Stomach (tissue), 9 donors: ENCODE results near the gene TALDO1. TPM values are rescaled to one million over a fixed set of nuclear protein-coding genes. Genes with fewer than 3 reads are reported as not detected.

Experiments
- DNase-seq, 2 donors: peaks; one replicate each; pipeline versions ENCODE4 v3.0.0 to v3.0.0-alpha.2; 2013 to 2019
- H3K27ac ChIP-seq, 5 donors: fragments of 200-600 bp in 4 of 5; sonication (generic) in 4 of 5; one replicate each; pipeline ENCODE4 v1.5.1; 2013 to 2019; ENCODE audit warnings: mild to moderate bottlenecking in 1 of 5, moderate library complexity in 1 of 5
- H3K27me3 ChIP-seq, 3 donors: fragments of 200-600 bp; sonication (generic); one replicate each; pipeline ENCODE4 v1.5.1; 2017 to 2019; ENCODE audit warnings: mixed run types in 1 of 3
- H3K36me3 ChIP-seq, 4 donors: fragments of 200-600 bp; sonication (generic); 1 replicate in 3 of 4; 2 replicates in 1 of 4; pipeline ENCODE4 v1.5.1; 2016 to 2019
- H3K4me1 ChIP-seq, 4 donors: fragments of 200-600 bp; sonication (generic); one replicate each; pipeline ENCODE4 v1.5.1; 2016 to 2019
- H3K4me3 ChIP-seq, 4 donors: fragments of 200-600 bp; sonication (generic) in 3 of 4; one replicate each; pipeline ENCODE4 v1.5.1; 2016 to 2019; ENCODE audit warnings: mild to moderate bottlenecking in 1 of 4
- H3K9me3 ChIP-seq, 4 donors: fragments of 200-600 bp; sonication (generic); one replicate each; pipeline ENCODE4 v1.5.1; 2016 to 2019
- EP300 ChIP-seq: sonication (generic); formaldehyde crosslinking; IDR thresholded peaks from one replicate; pipeline ENCODE4 v1.6.1; 2017; ENCODE audit warnings: antibody characterized with exemption
- POLR2A ChIP-seq, 4 donors: fragments of 450-650 bp; IDR thresholded peaks; one replicate each; pipeline ENCODE4 v1.6.1; 2016; ENCODE audit warnings: antibody characterized with exemption in 4 of 4, control low read depth in 2 of 4, mild to moderate bottlenecking in 1 of 4, moderate library complexity in 1 of 4
- POLR2AphosphoS5 ChIP-seq, 3 donors: sonication (generic); formaldehyde crosslinking; IDR thresholded peaks; one replicate each; pipeline ENCODE4 v1.6.1; 2016; ENCODE audit warnings: antibody characterized with exemption in 3 of 3
- WGBS, 5 donors: extraction: QIAGEN DNeasy Blood & Tissue Kit in 3 of 5; methylation state at CpG; one replicate each; pipeline versions ENCODE4 v1.1.5 to v1.1.7; 2013 to 2018; 5-methylcytosine and 5-hydroxymethylcytosine counted together
- intact Hi-C: fragments of 100-400 bp; cut with DNase I; formaldehyde crosslinking; loops from one replicate; pipeline ENCODE4 v1.15.1; 2023; ENCODE audit warnings: low total_unique reads
- polyA plus RNA-seq, 3 donors: library from polyadenylated mRNA; stranded (reverse); fragments of 200-250 nt; gene quantifications; one replicate each; pipeline ENCODE4 v1.2.3, GENCODE V29; 2013
- total RNA-seq, 5 donors: library from RNA; depleted of rRNA; stranded (reverse); fragments of >200 nt; gene quantifications; one replicate each; pipeline versions ENCODE4 v1.1.0 to v1.2.3, GENCODE V29; 2014 to 2016
- TF ChIP-seq, protein P1 (sequence below), 7 experiments: fragments of 450-650 bp in 4 of 7; fragments of 200-600 bp in 3 of 7; sonication (generic) in 3 of 7; IDR thresholded peaks; one replicate each; pipeline ENCODE4 v1.5.1; 2016 to 2019; ENCODE audit warnings: antibody characterized with exemption in 7 of 7, control low read depth in 2 of 7, mild to moderate bottlenecking in 1 of 7
- donor health status: healthy with polysubstance abuse.
- donor health status: Bipolar disorder and iron deficiency.
- donor health status: healthy.

Gene TALDO1
- total and polyA plus RNA-seq, 8 donors, result 85.9 to 258 (median 180) TPM

DNA sequence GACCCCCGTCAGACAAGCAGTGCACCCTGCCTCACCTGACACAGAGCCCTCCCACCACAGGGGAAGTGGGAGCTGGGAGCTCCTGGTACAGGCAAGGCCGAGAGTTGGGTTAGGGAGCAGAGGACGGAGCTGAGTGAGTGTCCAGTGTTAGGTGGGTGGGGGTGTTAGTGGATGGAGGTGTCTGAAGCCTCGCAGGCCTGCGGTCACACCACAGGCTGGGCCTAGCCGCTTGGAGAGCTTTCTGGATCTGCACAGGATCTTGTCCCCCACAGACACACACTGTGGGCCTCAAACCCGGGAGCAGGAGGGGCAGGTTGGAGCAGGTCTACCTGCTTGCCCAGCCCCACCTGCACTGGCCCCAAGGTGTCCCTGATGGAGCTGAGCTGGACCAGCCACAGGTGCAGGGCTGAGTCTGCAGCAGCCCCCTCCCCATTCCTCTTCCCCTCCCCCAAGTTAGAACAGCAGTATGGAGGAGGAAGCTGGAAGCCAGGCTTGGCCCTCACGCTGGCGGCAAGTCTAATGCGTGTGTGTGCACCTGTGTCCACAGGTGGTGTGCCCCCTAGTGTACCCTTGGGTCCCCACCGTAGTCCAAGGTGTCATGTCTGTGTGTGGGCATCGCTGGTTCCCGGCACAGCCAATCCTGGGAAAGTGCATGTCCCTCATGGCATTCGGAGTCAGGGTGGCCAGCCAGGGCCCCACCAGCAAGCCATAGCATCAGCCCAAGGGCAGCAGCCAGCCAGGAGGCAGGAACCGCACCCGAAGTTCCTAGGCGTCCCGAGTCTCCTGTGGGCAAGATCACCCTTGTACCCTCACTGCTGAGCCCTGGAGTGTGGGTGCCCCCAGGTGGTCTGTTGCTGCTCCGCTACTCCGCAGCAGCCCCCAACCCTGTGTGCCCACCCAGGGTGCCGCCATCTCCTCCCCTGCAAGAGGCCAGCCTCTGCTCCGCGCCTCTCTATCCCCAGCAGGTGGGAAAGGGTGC is 32.0 kb downstream of the TALDO1 start:
- WGBS, 5 donors, result 87 to 95% (median 93%) methylated on average over 15 to 23 of the region's 23 CpGs
- Histone ChIP-seq H3K27ac (no peak overlapping the region), H3K9me3 (no peaks in the 10 kb centered on the region), H3K4me3 (no peak overlapping the region), H3K36me3 (peaks cover 0 to 27% (median 3%) of the 10 kb centered on the region in 4 donors), H3K27me3 (no peaks in the 10 kb centered on the region), H3K4me1 (peaks cover 44 to 73% (median 65%) of the 10 kb centered on the region in 4 donors)
- no peak for DNase-seq
- intact Hi-C loops, result no loop called here
- TF ChIP-seq POLR2AphosphoS5 (IDR thresholded peaks at IDR 0.05), result no peak
- TF ChIP-seq POLR2A (IDR thresholded peaks at IDR 0.05), result no peak
- TF ChIP-seq, protein P1, sequence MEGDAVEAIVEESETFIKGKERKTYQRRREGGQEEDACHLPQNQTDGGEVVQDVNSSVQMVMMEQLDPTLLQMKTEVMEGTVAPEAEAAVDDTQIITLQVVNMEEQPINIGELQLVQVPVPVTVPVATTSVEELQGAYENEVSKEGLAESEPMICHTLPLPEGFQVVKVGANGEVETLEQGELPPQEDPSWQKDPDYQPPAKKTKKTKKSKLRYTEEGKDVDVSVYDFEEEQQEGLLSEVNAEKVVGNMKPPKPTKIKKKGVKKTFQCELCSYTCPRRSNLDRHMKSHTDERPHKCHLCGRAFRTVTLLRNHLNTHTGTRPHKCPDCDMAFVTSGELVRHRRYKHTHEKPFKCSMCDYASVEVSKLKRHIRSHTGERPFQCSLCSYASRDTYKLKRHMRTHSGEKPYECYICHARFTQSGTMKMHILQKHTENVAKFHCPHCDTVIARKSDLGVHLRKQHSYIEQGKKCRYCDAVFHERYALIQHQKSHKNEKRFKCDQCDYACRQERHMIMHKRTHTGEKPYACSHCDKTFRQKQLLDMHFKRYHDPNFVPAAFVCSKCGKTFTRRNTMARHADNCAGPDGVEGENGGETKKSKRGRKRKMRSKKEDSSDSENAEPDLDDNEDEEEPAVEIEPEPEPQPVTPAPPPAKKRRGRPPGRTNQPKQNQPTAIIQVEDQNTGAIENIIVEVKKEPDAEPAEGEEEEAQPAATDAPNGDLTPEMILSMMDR (IDR thresholded peaks at IDR 0.05), result no peak
- no peak for TF ChIP-seq EP300

DNA sequence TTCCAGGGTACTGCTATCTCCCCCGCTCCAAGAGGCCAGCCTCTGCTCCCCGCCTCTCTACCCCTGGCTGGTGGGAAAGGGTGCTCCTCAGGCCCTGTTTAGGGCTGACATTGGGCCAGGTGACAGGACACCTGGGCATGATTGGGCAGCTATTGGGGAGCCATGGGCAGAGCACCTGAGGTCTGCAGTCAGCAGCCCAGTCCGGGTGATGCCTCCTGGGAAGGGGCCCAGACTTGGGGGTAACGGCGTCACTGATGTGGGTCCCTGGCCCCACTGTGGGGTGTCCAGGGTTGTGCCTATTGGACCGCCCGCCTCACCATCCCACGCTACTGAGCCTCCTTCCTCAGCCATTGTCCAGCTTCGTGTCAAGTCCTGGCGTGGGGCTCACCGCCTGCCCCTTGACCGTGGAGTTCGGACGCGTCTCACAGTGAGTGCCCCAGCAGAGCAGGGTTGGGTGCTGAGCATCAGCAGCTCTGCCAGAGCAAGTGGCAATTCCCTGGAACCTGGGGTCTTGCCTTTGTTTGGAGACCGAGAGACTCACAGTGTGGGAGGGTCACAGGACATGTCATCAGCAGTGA is 32.8 kb downstream of the TALDO1 start:
- TF ChIP-seq POLR2AphosphoS5 (IDR thresholded peaks at IDR 0.05), result no peak
- TF ChIP-seq, protein P1 (IDR thresholded peaks at IDR 0.05), result no peak
- no peak for TF ChIP-seq POLR2A (IDR thresholded peaks at IDR 0.05)
- TF ChIP-seq EP300, result no peak
- H3K4me3 ChIP-seq, result no peak overlapping the region
- H3K27ac ChIP-seq, result no peak overlapping the region
- WGBS, 5 donors, result 91 to 98% (median 94%) methylated on average over 5 to 16 of the region's 16 CpGs
- H3K9me3 ChIP-seq, result no peaks in the 10 kb centered on the region
- no peak for DNase-seq
- intact Hi-C loops, result no loop called here
- peaks cover 0 to 19% (median 0%) of the 10 kb centered on the region in 4 donors for H3K36me3 ChIP-seq
- no peaks in the 10 kb centered on the region for H3K27me3 ChIP-seq
- H3K4me1 ChIP-seq, result peaks cover 41 to 65% (median 59%) of the 10 kb centered on the region in 4 donors

DNA sequence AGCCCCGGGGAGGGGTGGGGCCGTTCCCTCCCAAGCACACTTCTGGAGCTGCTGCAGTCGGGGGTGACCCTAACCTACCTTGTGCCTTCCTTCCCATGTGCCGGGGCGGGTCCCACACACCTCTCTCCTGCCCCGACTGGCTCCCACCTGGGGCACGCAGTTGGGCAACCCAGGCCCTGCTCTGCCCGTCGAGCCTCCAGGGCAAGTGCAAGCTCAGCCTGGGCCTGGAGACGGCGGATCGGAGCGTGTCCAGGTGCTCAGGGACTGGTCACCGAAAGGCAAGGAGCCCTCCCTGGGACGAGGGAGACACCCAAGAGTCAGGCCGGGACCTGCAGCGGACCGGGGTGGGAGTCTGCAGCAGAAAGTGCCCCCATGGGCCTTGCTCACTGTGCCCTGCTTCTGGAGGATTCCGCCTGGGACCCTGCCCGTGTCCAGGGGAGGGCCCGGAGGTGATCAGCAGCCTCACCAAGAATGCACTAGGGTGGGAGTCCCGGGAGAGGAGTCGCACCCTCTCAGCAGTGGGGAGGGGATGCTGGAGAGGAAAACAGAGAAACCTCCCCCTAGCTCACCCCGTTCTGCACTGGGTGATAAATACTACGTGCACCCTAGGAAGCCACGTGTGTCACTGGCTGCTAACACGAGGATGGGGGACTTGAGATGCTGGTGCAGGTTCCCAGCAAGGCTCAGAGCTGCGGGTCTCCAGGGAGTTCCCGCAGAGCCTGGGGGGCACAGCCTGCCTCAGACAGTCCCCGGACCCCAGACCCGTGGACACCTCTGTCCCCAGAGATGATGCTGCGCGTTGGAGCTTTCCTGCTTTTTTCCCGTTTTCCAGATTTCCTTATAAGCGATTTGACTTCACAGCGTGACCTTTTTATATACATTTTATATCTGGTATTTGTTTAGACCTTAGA is 35.3 kb downstream of the TALDO1 start:
- Histone ChIP-seq H3K4me1 (peaks cover 24 to 46% (median 40%) of the 10 kb centered on the region in 4 donors), H3K27ac (peak overlapping the region in 3 of 5 donors; percentile 13 to 59 (median 27)), H3K36me3 (peaks cover 0 to 16% (median 0%) of the 10 kb centered on the region in 4 donors), H3K9me3 (no peaks in the 10 kb centered on the region), H3K27me3 (peaks cover 0 to 5% (median 0%) of the 10 kb centered on the region in 3 donors), H3K4me3 (no peak overlapping the region)
- intact Hi-C loops, result no loop called here
- peak in 1 of 2 donors; percentile 7 for DNase-seq
- WGBS, 5 donors, result 64 to 75% (median 70%) methylated on average over 21 to 36 of the region's 36 CpGs
- TF ChIP-seq POLR2AphosphoS5 (IDR thresholded peaks at IDR 0.05) (no peak), POLR2A (IDR thresholded peaks at IDR 0.05) (no peak), EP300 (no peak)
- TF ChIP-seq, protein P1 (IDR thresholded peaks at IDR 0.05), result no peak
